ENCODE results near the gene MGP. TPM values are rescaled to one million over a fixed set of nuclear protein-coding genes. Genes with fewer than 3 reads are reported as not detected.

MGP gene
- total and polyA plus RNA-seq, 2 of the 4 experiments (the other 2 are of a cell fraction), result 1.4 to 2.7 TPM

GRCh38 chr12:14903386-14904098, 17.9 kb upstream of the MGP start:
- no peaks in the 10 kb centered on the region for H3K36me3 ChIP-seq (ENCODE audit: control insufficient read depth, insufficient read depth, low read length)
- H3K27ac ChIP-seq (ENCODE audit: insufficient read depth, low read length), result no peak overlapping the region
- in situ Hi-C loops (cut with MboI; ENCODE audit: low sequenced_read_pairs) (no loop called here), intact Hi-C loops (cut with micrococcal nuclease) (no loop called here), dilution Hi-C loops (cut with HindIII; ENCODE audit: low sequenced_read_pairs, unreplicated experiment) (no loop called here)
- H3K14ac ChIP-seq (replicated peaks; ENCODE audit: low read depth, low read length), result no peak overlapping the region
- TF ChIP-seq NFE2L2 (IDR thresholded peaks at IDR 0.05; ENCODE audit: low read depth, low read length) (no peak), MAZ (IDR thresholded peaks at IDR 0.05; ENCODE audit: borderline replicate concordance, low read depth, low read length) (no peak), MXI1 (IDR thresholded peaks at IDR 0.05; ENCODE audit: borderline replicate concordance, low read depth, low read length) (no peak), POLR2A (IDR thresholded peaks at IDR 0.05; ENCODE audit: low read depth, low read length) (no peak)
- TF ChIP-seq, protein P1, sequence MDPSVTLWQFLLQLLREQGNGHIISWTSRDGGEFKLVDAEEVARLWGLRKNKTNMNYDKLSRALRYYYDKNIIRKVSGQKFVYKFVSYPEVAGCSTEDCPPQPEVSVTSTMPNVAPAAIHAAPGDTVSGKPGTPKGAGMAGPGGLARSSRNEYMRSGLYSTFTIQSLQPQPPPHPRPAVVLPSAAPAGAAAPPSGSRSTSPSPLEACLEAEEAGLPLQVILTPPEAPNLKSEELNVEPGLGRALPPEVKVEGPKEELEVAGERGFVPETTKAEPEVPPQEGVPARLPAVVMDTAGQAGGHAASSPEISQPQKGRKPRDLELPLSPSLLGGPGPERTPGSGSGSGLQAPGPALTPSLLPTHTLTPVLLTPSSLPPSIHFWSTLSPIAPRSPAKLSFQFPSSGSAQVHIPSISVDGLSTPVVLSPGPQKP (IDR thresholded peaks at IDR 0.05; ENCODE audit: borderline replicate concordance, low read depth, low read length), result no peak
- TF ChIP-seq, protein P2, sequence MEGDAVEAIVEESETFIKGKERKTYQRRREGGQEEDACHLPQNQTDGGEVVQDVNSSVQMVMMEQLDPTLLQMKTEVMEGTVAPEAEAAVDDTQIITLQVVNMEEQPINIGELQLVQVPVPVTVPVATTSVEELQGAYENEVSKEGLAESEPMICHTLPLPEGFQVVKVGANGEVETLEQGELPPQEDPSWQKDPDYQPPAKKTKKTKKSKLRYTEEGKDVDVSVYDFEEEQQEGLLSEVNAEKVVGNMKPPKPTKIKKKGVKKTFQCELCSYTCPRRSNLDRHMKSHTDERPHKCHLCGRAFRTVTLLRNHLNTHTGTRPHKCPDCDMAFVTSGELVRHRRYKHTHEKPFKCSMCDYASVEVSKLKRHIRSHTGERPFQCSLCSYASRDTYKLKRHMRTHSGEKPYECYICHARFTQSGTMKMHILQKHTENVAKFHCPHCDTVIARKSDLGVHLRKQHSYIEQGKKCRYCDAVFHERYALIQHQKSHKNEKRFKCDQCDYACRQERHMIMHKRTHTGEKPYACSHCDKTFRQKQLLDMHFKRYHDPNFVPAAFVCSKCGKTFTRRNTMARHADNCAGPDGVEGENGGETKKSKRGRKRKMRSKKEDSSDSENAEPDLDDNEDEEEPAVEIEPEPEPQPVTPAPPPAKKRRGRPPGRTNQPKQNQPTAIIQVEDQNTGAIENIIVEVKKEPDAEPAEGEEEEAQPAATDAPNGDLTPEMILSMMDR (conservative IDR thresholded peaks at IDR 0.05; ENCODE audit: low read depth, low read length), result no peak
- TF ChIP-seq, protein P3, sequence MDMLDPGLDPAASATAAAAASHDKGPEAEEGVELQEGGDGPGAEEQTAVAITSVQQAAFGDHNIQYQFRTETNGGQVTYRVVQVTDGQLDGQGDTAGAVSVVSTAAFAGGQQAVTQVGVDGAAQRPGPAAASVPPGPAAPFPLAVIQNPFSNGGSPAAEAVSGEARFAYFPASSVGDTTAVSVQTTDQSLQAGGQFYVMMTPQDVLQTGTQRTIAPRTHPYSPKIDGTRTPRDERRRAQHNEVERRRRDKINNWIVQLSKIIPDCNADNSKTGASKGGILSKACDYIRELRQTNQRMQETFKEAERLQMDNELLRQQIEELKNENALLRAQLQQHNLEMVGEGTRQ (IDR thresholded peaks at IDR 0.05; ENCODE audit: low read depth, low read length), result no peak
- no peak overlapping the region for H2AK9ac ChIP-seq (replicated peaks; ENCODE audit: low read depth, low read length, poor library complexity)
- no peak overlapping the region for H3K4ac ChIP-seq (ENCODE audit: low read depth, low read length)
- no peak overlapping the region for H2BK15ac ChIP-seq (ENCODE audit: low read depth, low read length)
- H3K18ac ChIP-seq (ENCODE audit: low read depth, low read length), result no peak overlapping the region
- H2BK20ac ChIP-seq (ENCODE audit: low read depth, low read length), result no peak overlapping the region
- H3K79me1 ChIP-seq (ENCODE audit: low read depth in 1 of 2, low read length in 2 of 2), result no peaks in the 10 kb centered on the region
- no peak overlapping the region for H3K56ac ChIP-seq (ENCODE audit: extremely low read depth, insufficient read depth, low read length)
- no peak overlapping the region for H2AK5ac ChIP-seq (ENCODE audit: low read depth, low read length)
- CTCF ChIA-PET, result no interaction called here
- WGBS, 2 experiments (ENCODE audit: extremely low coverage in 2 of 2, insufficient read length in 1 of 2), result 100% methylated on average over 1 of the region's 5 CpGs; no CpG with 5 or more reads in 1 of the 2 experiments
- no peak overlapping the region for H3K9ac ChIP-seq (ENCODE audit: low read depth, low read length)
- no peak overlapping the region for H4K8ac ChIP-seq (ENCODE audit: low read depth in 2 of 2, low read length in 2 of 2)
- no peaks in the 10 kb centered on the region for H3K9me1 ChIP-seq (ENCODE audit: insufficient read depth, low read length)
- peaks cover 2% of the 10 kb centered on the region; the same call in 1 of the 2 replicates for H3K4me1 ChIP-seq (ENCODE audit: control insufficient read depth, insufficient read depth, low read length)
- no peak overlapping the region for H2BK5ac ChIP-seq (ENCODE audit: low read depth, low read length, poor library complexity, severe bottlenecking)
- H3K4me2 ChIP-seq (ENCODE audit: low read depth, low read length), result no peak overlapping the region
- H4K5ac ChIP-seq (ENCODE audit: low read depth, low read length), result no peak overlapping the region
- BruUV-seq (replicated peaks), result no TSS peak
- H4K91ac ChIP-seq (ENCODE audit: insufficient read depth, low read depth, low read length), result no peak overlapping the region
- DNase-seq, result no peak
- no peaks in the 10 kb centered on the region for H4K20me1 ChIP-seq (ENCODE audit: insufficient read depth, low read length)
- H3K27me3 ChIP-seq (ENCODE audit: control insufficient read depth, insufficient read depth, low read length), result no peaks in the 10 kb centered on the region
- ATAC-seq (ENCODE audit: low read depth), result no peak
- H3K4me3 ChIP-seq (ENCODE audit: insufficient read depth, low read depth, low read length), result no peak overlapping the region
- H3K23ac ChIP-seq (ENCODE audit: low read depth, low read length), result no peak overlapping the region
- POLR2A ChIA-PET (ENCODE audit: unreplicated experiment), result no interaction called here
- H2AFZ ChIP-seq (replicated peaks; ENCODE audit: low read length, poor library complexity), result no peak overlapping the region
- H3K9me3 ChIP-seq (ENCODE audit: control insufficient read depth, insufficient read depth, low read length), result no peaks in the 10 kb centered on the region
- H2BK120ac ChIP-seq (ENCODE audit: low read depth, low read length), result no peak overlapping the region

Data from IMR-90 (cell line).